Measurements from ENCODE around the gene NAGS. TPM values are rescaled to one million over a fixed set of nuclear protein-coding genes. Genes with fewer than 3 reads are reported as not detected.

Gene NAGS
- total and polyA plus RNA-seq, 7 donors = 0.10 to 13.5 (median 0.20) TPM; not detected in 2

DNA sequence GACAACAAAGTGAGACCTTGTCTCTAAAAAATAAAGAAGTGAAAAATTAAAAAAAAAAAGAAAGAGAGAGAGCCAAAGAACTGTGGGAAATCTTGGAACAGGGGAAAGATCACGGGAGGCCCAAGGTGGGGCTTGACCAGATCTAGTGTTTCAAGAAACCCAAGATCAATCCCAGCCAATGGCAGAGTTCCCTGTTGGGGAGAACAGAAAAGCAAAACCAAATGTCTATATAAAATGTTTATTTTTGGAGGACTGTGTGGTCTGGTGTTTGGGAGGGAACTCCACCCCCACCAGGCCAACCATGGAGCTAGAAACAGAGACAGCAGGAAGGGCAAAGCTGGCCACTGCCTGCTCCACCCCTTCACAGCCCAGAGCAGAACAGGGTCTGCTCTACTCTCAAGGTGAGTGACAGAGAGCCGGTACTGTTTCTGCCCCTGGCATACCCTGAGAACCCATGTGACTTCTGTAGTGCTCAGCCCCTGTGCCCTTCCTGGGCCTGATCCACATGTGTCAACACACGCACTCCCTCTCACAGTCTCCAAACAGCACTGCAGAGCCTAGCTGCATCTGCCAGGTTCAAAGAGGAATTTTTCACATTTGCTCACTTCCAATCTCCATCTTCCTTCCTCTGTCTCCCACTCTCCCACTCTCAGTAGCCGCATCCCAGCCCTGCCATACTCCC, 6.7 kb downstream of the NAGS start:
- intact Hi-C loops (cut with DNase I) = loop anchor here in 1 of 2 donors (10.0 kb wide), 1 partner anchor 104 kb away; no protein-coding TSS in a partner anchor
- Histone ChIP-seq H3K4me1 (peaks cover 20% of the 10 kb centered on the region), H3K27me3 (ENCODE audit: insufficient read depth in 3 of 3, low read length in 2 of 3) (peaks cover 0 to 13% (median 1%) of the 10 kb centered on the region in 3 donors), H3K36me3 (ENCODE audit: insufficient read depth in 1 of 2, low read depth in 1 of 2) (peaks cover 0 to 24% of the 10 kb centered on the region in 2 donors), H3K27ac (no peak overlapping the region), H3K9me3 (no peaks in the 10 kb centered on the region), H3K4me3 (no peak overlapping the region)
- no peak for ATAC-seq
- no peak for DNase-seq
- TF ChIP-seq, protein P1, sequence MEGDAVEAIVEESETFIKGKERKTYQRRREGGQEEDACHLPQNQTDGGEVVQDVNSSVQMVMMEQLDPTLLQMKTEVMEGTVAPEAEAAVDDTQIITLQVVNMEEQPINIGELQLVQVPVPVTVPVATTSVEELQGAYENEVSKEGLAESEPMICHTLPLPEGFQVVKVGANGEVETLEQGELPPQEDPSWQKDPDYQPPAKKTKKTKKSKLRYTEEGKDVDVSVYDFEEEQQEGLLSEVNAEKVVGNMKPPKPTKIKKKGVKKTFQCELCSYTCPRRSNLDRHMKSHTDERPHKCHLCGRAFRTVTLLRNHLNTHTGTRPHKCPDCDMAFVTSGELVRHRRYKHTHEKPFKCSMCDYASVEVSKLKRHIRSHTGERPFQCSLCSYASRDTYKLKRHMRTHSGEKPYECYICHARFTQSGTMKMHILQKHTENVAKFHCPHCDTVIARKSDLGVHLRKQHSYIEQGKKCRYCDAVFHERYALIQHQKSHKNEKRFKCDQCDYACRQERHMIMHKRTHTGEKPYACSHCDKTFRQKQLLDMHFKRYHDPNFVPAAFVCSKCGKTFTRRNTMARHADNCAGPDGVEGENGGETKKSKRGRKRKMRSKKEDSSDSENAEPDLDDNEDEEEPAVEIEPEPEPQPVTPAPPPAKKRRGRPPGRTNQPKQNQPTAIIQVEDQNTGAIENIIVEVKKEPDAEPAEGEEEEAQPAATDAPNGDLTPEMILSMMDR (IDR thresholded peaks at IDR 0.05) = no peak
- WGBS, 3 donors = 54 to 58% (median 55%) methylated on average over 4 of the region's 4 CpGs

DNA sequence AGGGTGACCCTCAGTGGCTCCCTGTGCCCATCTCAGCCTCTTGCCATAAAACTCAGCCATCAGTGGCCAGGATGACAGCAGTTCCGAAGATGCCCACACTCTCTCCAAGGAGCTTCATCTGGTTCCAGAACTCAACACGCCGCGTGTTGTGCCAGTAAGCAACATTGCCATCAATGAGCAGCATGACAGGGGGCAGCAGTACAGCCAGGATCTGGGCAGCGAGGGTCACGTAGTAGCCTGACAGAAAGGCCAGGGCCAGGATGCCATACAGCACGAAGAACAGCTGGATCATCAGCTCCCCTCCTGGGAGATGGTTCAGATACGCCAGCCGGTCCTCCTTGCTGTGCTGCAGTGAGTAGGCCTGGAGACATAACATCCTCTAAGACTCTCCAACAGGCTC, 7.5 kb downstream of the NAGS start:
- H3K27ac ChIP-seq = no peak overlapping the region
- intact Hi-C loops (cut with DNase I) = loop anchor here in 1 of 2 donors (10.0 kb wide), 1 partner anchor 103 kb away; no protein-coding TSS in a partner anchor

DNA sequence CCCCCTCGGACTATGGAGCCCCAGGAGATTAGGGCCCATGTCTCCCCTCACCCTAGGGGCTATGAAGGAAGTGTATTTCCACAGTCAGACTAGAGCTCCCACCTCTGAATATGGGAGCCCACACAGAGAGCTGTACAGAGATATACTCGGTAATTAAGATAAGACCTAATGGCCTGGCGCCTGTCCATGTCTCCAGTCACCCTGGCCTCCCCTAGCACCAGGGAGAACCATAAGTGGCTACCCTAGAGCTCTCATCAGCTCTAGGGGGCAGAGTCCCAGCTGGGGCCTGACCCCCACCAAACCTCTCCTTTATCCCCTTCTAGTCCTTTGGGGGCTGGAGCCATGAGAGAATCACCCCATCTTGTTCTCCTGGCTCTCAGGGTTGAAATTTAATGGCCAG, 8.0 kb downstream of the NAGS start:
- H3K27ac ChIP-seq = no peak overlapping the region
- TF ChIP-seq, protein P1 (IDR thresholded peaks at IDR 0.05) = no peak

More for the DNA sequence above, 7.5 kb downstream of the NAGS start:
- Histone ChIP-seq H3K4me3 (no peak overlapping the region), H3K27me3 (ENCODE audit: insufficient read depth in 3 of 3, low read length in 2 of 3) (peaks cover 0 to 8% (median 0%) of the 10 kb centered on the region in 3 donors), H3K9me3 (no peaks in the 10 kb centered on the region), H3K4me1 (peaks cover 17% of the 10 kb centered on the region), H3K36me3 (ENCODE audit: insufficient read depth in 1 of 2, low read depth in 1 of 2) (peaks cover 0 to 24% of the 10 kb centered on the region in 2 donors)
- TF ChIP-seq, protein P1 (IDR thresholded peaks at IDR 0.05) = no peak
- ATAC-seq (no peak), DNase-seq (no peak)
- WGBS, 3 donors = 73 to 84% (median 74%) methylated on average over 9 of the region's 9 CpGs

DNA sequence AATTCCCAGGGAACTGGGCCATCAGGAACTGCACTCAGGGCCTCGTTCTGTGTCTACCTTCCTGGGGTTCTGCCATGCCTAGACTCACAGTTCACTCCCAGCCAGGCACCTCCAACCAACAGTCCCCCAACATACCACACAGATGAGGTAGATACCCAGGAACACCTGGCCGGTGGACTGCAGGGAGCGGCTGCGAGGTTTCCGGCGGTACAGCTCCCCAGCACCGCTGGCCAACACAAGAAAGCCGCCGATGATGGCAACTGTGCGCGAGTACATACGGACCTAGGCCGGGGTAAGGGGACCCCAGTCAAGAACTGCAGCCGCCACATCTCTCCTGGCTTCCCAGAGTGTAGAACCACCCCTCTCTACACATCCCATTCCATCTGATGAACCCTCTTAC, 8.5 kb downstream of the NAGS start:
- DNase-seq (no peak), ATAC-seq (no peak)
- H3K4me3 ChIP-seq = no peak overlapping the region
- H3K4me1 ChIP-seq = peaks cover 9% of the 10 kb centered on the region
- 93 to 97% (median 95%) methylated on average over 13 to 14 of the region's 14 CpGs for WGBS, 3 donors
- H3K27ac ChIP-seq = no peak overlapping the region
- H3K27me3 ChIP-seq (ENCODE audit: insufficient read depth in 3 of 3, low read length in 2 of 3) = no peaks in the 10 kb centered on the region
- TF ChIP-seq, protein P1 (IDR thresholded peaks at IDR 0.05) = no peak
- intact Hi-C loops (cut with DNase I) = loop anchor here in 1 of 2 donors (10.0 kb wide), 1 partner anchor 102 kb away; no protein-coding TSS in a partner anchor
- H3K9me3 ChIP-seq = no peaks in the 10 kb centered on the region
- H3K36me3 ChIP-seq (ENCODE audit: insufficient read depth in 1 of 2, low read depth in 1 of 2) = peaks cover 0 to 24% of the 10 kb centered on the region in 2 donors

More for the DNA sequence above, 8.0 kb downstream of the NAGS start:
- ATAC-seq (no peak), DNase-seq (no peak)
- H3K27me3 ChIP-seq (ENCODE audit: insufficient read depth in 3 of 3, low read length in 2 of 3) = peaks cover 0 to 4% (median 0%) of the 10 kb centered on the region in 3 donors
- H3K36me3 ChIP-seq (ENCODE audit: insufficient read depth in 1 of 2, low read depth in 1 of 2) = peaks cover 0 to 24% of the 10 kb centered on the region in 2 donors
- no peaks in the 10 kb centered on the region for H3K9me3 ChIP-seq
- no peak overlapping the region for H3K4me3 ChIP-seq
- H3K4me1 ChIP-seq = peaks cover 14% of the 10 kb centered on the region
- WGBS, 3 donors = 82 to 95% (median 86%) methylated on average over 3 of the region's 3 CpGs
- intact Hi-C loops (cut with DNase I) = loop anchor here in 1 of 2 donors (10.0 kb wide), 1 partner anchor 102 kb away; no protein-coding TSS in a partner anchor
